B cell (primary cell): ENCODE results near the gene ZNF790.

Experiments used
- CTCF ChIP-seq: fragments of 200-600 bp; IDR thresholded peaks from one replicate; pipeline ENCODE4 v1.8.0; 2022; ENCODE audit warnings: antibody characterized with exemption, mild to moderate bottlenecking
- EZH2 ChIP-seq: IDR thresholded peaks from 2 replicates; pipeline ENCODE4 v1.6.1; 2012; ENCODE audit warnings: borderline replicate concordance, low read depth, mild to moderate bottlenecking, moderate library complexity, low read length; ENCODE audit not compliant: insufficient read depth, poor library complexity, severe bottlenecking

GRCh38 chr19:36850559-36851442 lies 12.6 kb upstream of the ZNF790 start, which contains the start of gene ZNF345:
- TF ChIP-seq CTCF (no peak), EZH2 (no peak)
